HUES64 (cell line): ENCODE results near the gene CNDP2.

Source experiments
- H3K27ac ChIP-seq: 2 replicates; pipeline ENCODE4 v1.7.0; 2013; ENCODE audit warnings: low read depth, low read length, inconsistent platforms
- H3K27me3 ChIP-seq: 2 replicates; pipeline ENCODE4 v1.6.1; 2013; ENCODE audit warnings: mild to moderate bottlenecking, low read length; ENCODE audit not compliant: insufficient read depth
- H3K36me3 ChIP-seq: 2 replicates; pipeline ENCODE4 v1.6.1; 2013; ENCODE audit warnings: mild to moderate bottlenecking, low read length; ENCODE audit not compliant: insufficient read depth
- H3K4me1 ChIP-seq: 2 replicates; pipeline ENCODE4 v1.6.1; 2013; ENCODE audit warnings: mild to moderate bottlenecking, low read length, moderate library complexity; ENCODE audit not compliant: insufficient read depth
- H3K4me3 ChIP-seq: 2 replicates; pipeline ENCODE4 v1.5.1; 2013; ENCODE audit warnings: mild to moderate bottlenecking, low read length, moderate library complexity
- H3K9ac ChIP-seq: 2 replicates; pipeline ENCODE4 v1.6.1; 2013; ENCODE audit warnings: mild to moderate bottlenecking, low read depth, low read length
- H3K9me3 ChIP-seq: 2 replicates; pipeline ENCODE4 v1.6.1; 2013; ENCODE audit warnings: low read depth, low read length; ENCODE audit not compliant: insufficient read depth
- WGBS: fragments of 150-250, 120-280 bp; methylation state at CpG from one replicate; pipeline ENCODE4 v1.1.7; 2013; ENCODE audit warnings: missing lambda C conversion rate; 5-methylcytosine and 5-hydroxymethylcytosine counted together

The CNDP2 gene

GRCh38 chr18:74544898-74545297, 48.7 kb downstream of the CNDP2 start:
- WGBS: 86% methylated on average over 8 of the region's 8 CpGs
- no peaks in the 10 kb centered on the region for H3K36me3 ChIP-seq
- H3K4me3 ChIP-seq: no peak overlapping the region
- no peak overlapping the region for H3K27ac ChIP-seq
- H3K27me3 ChIP-seq: no peaks in the 10 kb centered on the region
- H3K9ac ChIP-seq: no peak overlapping the region
- H3K9me3 ChIP-seq: peaks cover 14% of the 10 kb centered on the region
- no peaks in the 10 kb centered on the region for H3K4me1 ChIP-seq

DNA sequence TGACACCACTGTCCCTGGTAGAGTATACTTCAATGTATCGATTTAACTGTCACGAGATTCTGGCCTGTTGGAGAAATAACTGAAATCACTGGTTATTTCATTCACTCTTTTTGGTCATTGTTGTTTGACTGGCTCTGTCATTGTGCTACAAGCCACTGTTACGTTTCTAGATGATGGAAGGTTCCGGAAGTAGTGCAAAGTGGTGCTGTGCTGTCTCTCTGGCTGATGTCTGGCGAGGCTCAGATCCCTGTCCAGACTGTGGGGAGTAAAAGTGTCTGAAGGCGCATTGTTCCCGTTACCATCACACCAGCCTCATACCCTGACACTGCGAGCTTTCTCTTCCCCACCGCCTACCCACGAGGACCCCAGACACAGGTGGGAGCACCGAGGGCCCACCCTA, 49.8 kb downstream of the CNDP2 start:
- no peak overlapping the region for H3K9ac ChIP-seq
- H3K4me1 ChIP-seq: no peaks in the 10 kb centered on the region
- peaks cover 16% of the 10 kb centered on the region for H3K9me3 ChIP-seq
- no peak overlapping the region for H3K27ac ChIP-seq
- H3K4me3 ChIP-seq: no peak overlapping the region
- H3K27me3 ChIP-seq: no peaks in the 10 kb centered on the region
- 95% methylated on average over 11 of the region's 11 CpGs for WGBS
- H3K36me3 ChIP-seq: no peaks in the 10 kb centered on the region

- peaks cover 16% of the 10 kb centered on the region for H3K9me3 ChIP-seq
- no peaks in the 10 kb centered on the region for H3K36me3 ChIP-seq
- H3K27me3 ChIP-seq: no peaks in the 10 kb centered on the region
- no peak overlapping the region for H3K9ac ChIP-seq
- no peak overlapping the region for H3K27ac ChIP-seq
- 91% methylated on average over 9 of the region's 9 CpGs for WGBS
- no peaks in the 10 kb centered on the region for H3K4me1 ChIP-seq
- H3K4me3 ChIP-seq: no peak overlapping the region
Measured at GRCh38 chr18:74546751-74547530, 50.8 kb downstream of the CNDP2 start.

- Histone ChIP-seq H3K4me3 (no peak overlapping the region), H3K9me3 (peaks cover 16% of the 10 kb centered on the region), H3K27me3 (no peaks in the 10 kb centered on the region), H3K36me3 (no peaks in the 10 kb centered on the region), H3K9ac (no peak overlapping the region), H3K27ac (no peak overlapping the region), H3K4me1 (no peaks in the 10 kb centered on the region)
- WGBS: 95% methylated on average over 7 of the region's 7 CpGs
Measured at GRCh38 chr18:74547860-74548259, 51.7 kb downstream of the CNDP2 start.

DNA sequence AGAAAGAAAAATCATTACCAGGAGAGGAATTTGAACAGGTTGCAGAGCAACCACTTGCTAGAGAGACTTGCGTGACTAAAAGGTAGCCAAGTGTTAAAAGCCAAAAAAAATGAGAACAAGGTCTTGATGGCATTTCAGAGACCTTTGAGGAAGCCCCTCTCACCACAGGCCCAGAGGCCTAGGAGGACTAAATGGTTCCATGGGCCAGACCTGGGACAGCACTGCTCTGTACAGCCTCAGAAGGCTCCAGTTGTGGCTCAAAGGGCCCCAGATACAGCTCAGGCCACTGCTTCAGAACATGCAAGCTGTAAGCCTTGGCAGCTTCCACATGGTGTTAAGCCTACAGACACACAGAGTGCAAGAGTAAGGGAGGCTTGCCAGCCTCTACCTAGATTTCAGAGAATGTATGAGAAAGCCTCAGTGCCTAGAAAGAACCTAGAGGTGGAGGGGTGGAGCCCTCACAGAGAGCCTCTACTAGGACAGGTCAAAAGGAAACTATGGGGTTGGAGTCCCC, 53.5 kb downstream of the CNDP2 start:
- no peak overlapping the region for H3K27ac ChIP-seq
- WGBS: 100% methylated on average over 1 of the region's 1 CpG
- H3K4me3 ChIP-seq: no peak overlapping the region
- H3K36me3 ChIP-seq: no peaks in the 10 kb centered on the region
- no peak overlapping the region for H3K9ac ChIP-seq
- no peaks in the 10 kb centered on the region for H3K4me1 ChIP-seq
- peaks cover 16% of the 10 kb centered on the region for H3K9me3 ChIP-seq
- 0 out of 2 replicates have a peak, but pooled peaks cover 2% of the 10 kb centered on the region for H3K27me3 ChIP-seq

DNA sequence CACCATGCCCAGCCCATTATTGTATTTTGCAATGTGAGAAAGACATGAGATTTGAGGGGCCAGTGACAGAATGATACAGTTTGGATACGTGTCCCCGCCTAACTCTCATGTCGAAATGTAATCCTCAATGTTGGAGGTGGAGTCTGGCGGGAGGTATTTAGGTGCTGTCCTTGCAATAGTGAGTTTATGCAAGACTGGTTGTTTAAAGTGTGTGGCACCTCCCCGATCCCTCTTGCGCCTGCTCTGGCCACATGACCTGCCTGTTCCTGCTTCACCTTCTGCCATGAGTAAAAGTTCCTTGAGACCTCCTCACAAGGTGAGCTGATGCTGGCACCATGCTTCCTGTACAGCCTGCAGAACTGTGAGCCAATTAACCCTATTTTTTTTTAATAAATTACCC, 54.7 kb downstream of the CNDP2 start:
- no peak overlapping the region for H3K9ac ChIP-seq
- H3K9me3 ChIP-seq: peaks cover 16% of the 10 kb centered on the region
- 0 out of 2 replicates have a peak, but pooled peaks cover 2% of the 10 kb centered on the region for H3K27me3 ChIP-seq
- no peak overlapping the region for H3K4me3 ChIP-seq
- H3K36me3 ChIP-seq: no peaks in the 10 kb centered on the region
- H3K4me1 ChIP-seq: no peaks in the 10 kb centered on the region
- 96% methylated on average over 6 of the region's 6 CpGs for WGBS
- H3K27ac ChIP-seq: no peak overlapping the region

DNA sequence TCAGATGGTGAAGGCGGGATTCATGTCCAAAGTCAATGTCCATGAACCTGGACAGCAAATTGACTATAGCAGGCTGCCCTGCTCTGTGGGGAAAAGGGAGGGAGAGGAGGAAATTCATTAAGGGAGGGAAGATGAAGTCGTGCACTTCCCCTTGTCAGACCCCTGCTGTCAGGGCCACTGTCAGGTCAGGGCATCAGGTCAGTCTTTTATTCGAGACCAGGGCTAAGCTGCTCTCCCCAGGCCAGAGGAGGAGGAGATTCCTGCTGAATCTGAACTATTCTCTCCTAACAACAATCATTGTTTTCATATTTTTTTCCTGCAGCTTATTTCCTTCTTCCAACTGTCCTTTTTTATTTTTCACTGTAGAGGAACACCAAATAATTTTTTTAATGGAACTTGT, 55.3 kb downstream of the CNDP2 start:
- Histone ChIP-seq H3K9me3 (peaks cover 16% of the 10 kb centered on the region), H3K27me3 (0 out of 2 replicates have a peak, but pooled peaks cover 2% of the 10 kb centered on the region), H3K27ac (no peak overlapping the region), H3K36me3 (no peaks in the 10 kb centered on the region), H3K4me1 (no peaks in the 10 kb centered on the region), H3K4me3 (no peak overlapping the region), H3K9ac (no peak overlapping the region)
- 37% methylated on average over 3 of the region's 3 CpGs for WGBS

DNA sequence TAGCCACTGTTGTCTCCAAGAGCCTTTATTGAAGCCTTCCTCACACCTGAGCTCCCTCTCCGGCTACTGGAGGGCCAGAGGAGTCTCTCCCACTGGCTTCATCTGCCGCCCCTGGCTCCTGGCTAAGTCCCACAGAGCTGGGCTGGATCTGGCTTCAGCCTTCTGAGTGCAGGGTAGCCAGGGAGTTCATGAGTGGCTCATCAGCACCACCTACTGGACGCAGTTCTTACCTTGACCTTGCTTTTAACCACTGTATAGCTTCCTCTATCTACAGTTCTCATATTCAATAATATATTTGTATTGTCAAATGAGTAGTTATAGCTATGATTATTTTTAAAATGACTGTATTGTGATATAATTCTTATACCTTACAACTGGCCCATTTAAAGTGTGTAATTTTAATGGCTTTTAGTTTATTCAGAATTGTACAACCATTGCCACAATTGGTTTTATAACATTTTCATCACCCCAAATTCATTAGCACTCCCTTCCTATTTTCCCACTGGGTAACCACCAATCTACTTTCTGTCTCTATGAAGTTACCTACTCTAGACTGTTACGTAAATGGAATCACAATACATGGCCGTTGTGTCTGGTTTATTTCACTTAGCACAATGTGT, 55.9 kb downstream of the CNDP2 start:
- no peak overlapping the region for H3K4me3 ChIP-seq
- H3K4me1 ChIP-seq: no peaks in the 10 kb centered on the region
- H3K36me3 ChIP-seq: no peaks in the 10 kb centered on the region
- 45% methylated on average over 5 of the region's 5 CpGs for WGBS
- 0 out of 2 replicates have a peak, but pooled peaks cover 2% of the 10 kb centered on the region for H3K27me3 ChIP-seq
- H3K9ac ChIP-seq: no peak overlapping the region
- H3K27ac ChIP-seq: no peak overlapping the region
- H3K9me3 ChIP-seq: peaks cover 16% of the 10 kb centered on the region

DNA sequence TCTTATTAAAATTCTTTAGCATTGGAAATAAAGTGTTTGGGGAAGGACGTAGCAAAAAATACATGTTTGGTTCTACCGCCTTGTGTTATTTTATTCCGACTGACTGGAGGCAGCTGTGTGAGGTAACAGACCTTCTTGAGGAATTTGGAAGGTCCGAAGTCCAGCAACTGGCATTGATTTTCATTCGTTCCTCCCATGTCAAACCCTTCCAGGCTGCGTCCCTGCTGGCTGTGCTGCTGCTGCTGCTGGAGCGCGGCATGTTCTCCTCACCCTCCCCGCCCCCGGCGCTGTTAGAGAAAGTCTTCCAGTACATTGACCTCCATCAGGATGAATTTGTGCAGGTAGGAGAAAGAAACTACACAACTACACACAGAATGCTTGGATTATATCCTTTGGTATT, 60.0 kb downstream of the CNDP2 start:
- H3K27ac ChIP-seq: no peak overlapping the region
- 0 out of 2 replicates have a peak, but pooled peaks cover 2% of the 10 kb centered on the region for H3K27me3 ChIP-seq
- no peaks in the 10 kb centered on the region for H3K9me3 ChIP-seq
- H3K36me3 ChIP-seq: no peaks in the 10 kb centered on the region
- H3K4me3 ChIP-seq: no peak overlapping the region
- no peak overlapping the region for H3K9ac ChIP-seq
- H3K4me1 ChIP-seq: no peaks in the 10 kb centered on the region
- WGBS: 94% methylated on average over 11 of the region's 11 CpGs

DNA sequence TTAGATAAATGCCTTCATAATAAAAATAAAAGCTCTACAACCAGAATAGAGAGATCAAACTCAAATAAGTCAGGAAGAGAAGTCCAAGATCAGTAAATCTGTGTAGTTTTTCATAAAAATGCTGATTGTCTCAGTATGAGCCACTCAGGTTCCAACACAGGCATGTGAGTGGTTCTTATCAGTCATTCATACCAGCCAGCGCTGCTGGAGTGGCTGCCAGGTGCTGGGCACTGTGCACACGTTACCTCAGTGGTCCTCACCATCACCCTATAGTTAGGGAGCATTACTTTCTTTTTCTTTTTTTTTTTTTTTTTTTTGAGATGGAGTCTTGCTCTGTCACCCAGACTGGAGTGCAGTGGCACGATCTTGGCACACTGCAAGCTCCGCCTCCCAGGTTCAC, 61.9 kb downstream of the CNDP2 start:
- no peaks in the 10 kb centered on the region for H3K9me3 ChIP-seq
- H3K27ac ChIP-seq: no peak overlapping the region
- 92% methylated on average over 4 of the region's 4 CpGs for WGBS
- 0 out of 2 replicates have a peak, but pooled peaks cover 2% of the 10 kb centered on the region for H3K27me3 ChIP-seq
- H3K4me1 ChIP-seq: no peaks in the 10 kb centered on the region
- H3K36me3 ChIP-seq: no peaks in the 10 kb centered on the region
- no peak overlapping the region for H3K9ac ChIP-seq
- no peak overlapping the region for H3K4me3 ChIP-seq

GRCh38 chr18:74562131-74562730, 66.1 kb downstream of the CNDP2 start:
- WGBS: 91% methylated on average over 4 of the region's 4 CpGs
- 0 out of 2 replicates have a peak, but pooled peaks cover 6% of the 10 kb centered on the region for H3K9me3 ChIP-seq
- no peak overlapping the region for H3K27ac ChIP-seq
- H3K27me3 ChIP-seq: no peaks in the 10 kb centered on the region
- H3K9ac ChIP-seq: no peak overlapping the region
- H3K4me3 ChIP-seq: no peak overlapping the region
- no peaks in the 10 kb centered on the region for H3K36me3 ChIP-seq
- no peaks in the 10 kb centered on the region for H3K4me1 ChIP-seq
